Measurements from ENCODE around the gene CYB5B. TPM values are rescaled to one million over a fixed set of nuclear protein-coding genes. Genes with fewer than 3 reads are reported as not detected.

Gene CYB5B
- total and polyA plus RNA-seq, 2 donors (not counting 3 experiments of a cell fraction or from before 2014, with no cell fraction given), result 175 to 176 TPM

GRCh38 chr16:69453936-69454335, 29.5 kb downstream of the CYB5B start:
- FAIRE-seq, result no peak
- CTCF ChIA-PET, result interaction anchor here (0.8 to 2.0 kb wide), 3 partner anchors 36 to 188 kb away, joined by 3 to 8 read pairs (median 5); no protein-coding TSS in a partner anchor
- POLR2A ChIA-PET, result no interaction called here
- no peak for TF ChIP-seq FOS (IDR thresholded peaks at IDR 0.05; ENCODE audit: borderline replicate concordance, insufficient read depth, low read length)
- no peak for TF ChIP-seq POLR2AphosphoS5 (IDR thresholded peaks at IDR 0.05; ENCODE audit: insufficient read depth, low read depth, low read length)
- TF ChIP-seq GATA2 (IDR thresholded peaks at IDR 0.05; ENCODE audit: insufficient read depth, insufficient read length, low read depth, low read length), result no peak
- TF ChIP-seq JUN (IDR thresholded peaks at IDR 0.05; ENCODE audit: borderline replicate concordance, insufficient read depth, insufficient read length, low read depth), result no peak
- TF ChIP-seq MYC (IDR thresholded peaks at IDR 0.05; ENCODE audit: low read depth, low read length), result no peak
- no peak for TF ChIP-seq POLR2A (IDR thresholded peaks at IDR 0.05; ENCODE audit: low read depth, low read length)
- TF ChIP-seq, protein P1, sequence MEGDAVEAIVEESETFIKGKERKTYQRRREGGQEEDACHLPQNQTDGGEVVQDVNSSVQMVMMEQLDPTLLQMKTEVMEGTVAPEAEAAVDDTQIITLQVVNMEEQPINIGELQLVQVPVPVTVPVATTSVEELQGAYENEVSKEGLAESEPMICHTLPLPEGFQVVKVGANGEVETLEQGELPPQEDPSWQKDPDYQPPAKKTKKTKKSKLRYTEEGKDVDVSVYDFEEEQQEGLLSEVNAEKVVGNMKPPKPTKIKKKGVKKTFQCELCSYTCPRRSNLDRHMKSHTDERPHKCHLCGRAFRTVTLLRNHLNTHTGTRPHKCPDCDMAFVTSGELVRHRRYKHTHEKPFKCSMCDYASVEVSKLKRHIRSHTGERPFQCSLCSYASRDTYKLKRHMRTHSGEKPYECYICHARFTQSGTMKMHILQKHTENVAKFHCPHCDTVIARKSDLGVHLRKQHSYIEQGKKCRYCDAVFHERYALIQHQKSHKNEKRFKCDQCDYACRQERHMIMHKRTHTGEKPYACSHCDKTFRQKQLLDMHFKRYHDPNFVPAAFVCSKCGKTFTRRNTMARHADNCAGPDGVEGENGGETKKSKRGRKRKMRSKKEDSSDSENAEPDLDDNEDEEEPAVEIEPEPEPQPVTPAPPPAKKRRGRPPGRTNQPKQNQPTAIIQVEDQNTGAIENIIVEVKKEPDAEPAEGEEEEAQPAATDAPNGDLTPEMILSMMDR (IDR thresholded peaks at IDR 0.05; ENCODE audit: extremely low read depth in 1 of 2, insufficient read depth in 1 of 2, low read depth in 1 of 2, low read length in 2 of 2), result no peak
- TF ChIP-seq, protein P2, sequence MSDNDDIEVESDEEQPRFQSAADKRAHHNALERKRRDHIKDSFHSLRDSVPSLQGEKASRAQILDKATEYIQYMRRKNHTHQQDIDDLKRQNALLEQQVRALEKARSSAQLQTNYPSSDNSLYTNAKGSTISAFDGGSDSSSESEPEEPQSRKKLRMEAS (IDR thresholded peaks at IDR 0.05; ENCODE audit: insufficient read depth, insufficient read length), result no peak
- TF ChIP-seq EZH2 (IDR thresholded peaks at IDR 0.05; ENCODE audit: borderline replicate concordance, low read depth, low read length, severe bottlenecking), result no peak
- peaks cover under 1% of the 10 kb centered on the region in 2 experiments for H3K36me3 ChIP-seq (ENCODE audit: control insufficient read depth in 2 of 2, extremely low read depth in 1 of 2, insufficient read depth in 2 of 2, low read length in 2 of 2)
- peaks cover 2% of the 10 kb centered on the region for H3K79me2 ChIP-seq (ENCODE audit: control insufficient read depth, insufficient read depth, low read length)
- H3K9me1 ChIP-seq (replicated peaks; ENCODE audit: control insufficient read depth, extremely low read depth, insufficient read depth, low read length), result no peaks in the 10 kb centered on the region
- no peak overlapping the region for H3K9ac ChIP-seq (replicated peaks; ENCODE audit: extremely low read depth, insufficient read depth, low read length)
- H3K4me2 ChIP-seq (ENCODE audit: insufficient read depth, low read length), result no peak overlapping the region
- intact Hi-C loops (cut with micrococcal nuclease) (no loop called here), dilution Hi-C loops (cut with MboI; ENCODE audit: extremely low pct_ligation_motif_present, low sequenced_read_pairs) (no loop called here)
- no TSS peak for BruUV-seq (replicated peaks)
- H3K9me3 ChIP-seq (replicated peaks; ENCODE audit: control insufficient read depth, insufficient read depth, low read length), result no peaks in the 10 kb centered on the region
- H3K4me3 ChIP-seq (replicated peaks in 1 of 3; ENCODE audit: insufficient read depth in 1 of 3, low read depth in 1 of 3, low read length in 3 of 3), result no peak overlapping the region
- no peaks in the 10 kb centered on the region for H3K27me3 ChIP-seq (ENCODE audit: control insufficient read depth in 2 of 2, insufficient read depth in 2 of 2, low read length in 2 of 2)
- H4K20me1 ChIP-seq (replicated peaks; ENCODE audit: control insufficient read depth, extremely low read depth, insufficient read depth, low read length), result no peaks in the 10 kb centered on the region
- no peak overlapping the region for H2AFZ ChIP-seq (ENCODE audit: low read depth, low read length)
- DNase-seq (ENCODE audit: low read depth, low spot score), result no peak
- H3K27ac ChIP-seq (ENCODE audit: insufficient read depth, low read depth, low read length), result no peak overlapping the region
- no peaks in the 10 kb centered on the region for H3K4me1 ChIP-seq (ENCODE audit: control insufficient read depth, extremely low read depth, insufficient read depth, low read length)

Data from endothelial cell of umbilical vein (primary cell).